Transverse colon (tissue), 4 donors: ENCODE measurements around the gene SLC30A3. TPM values are rescaled to one million over a fixed set of nuclear protein-coding genes. Genes with fewer than 3 reads are reported as not detected.

ENCODE experiments used
- DNase-seq: peaks from one replicate; pipeline ENCODE4 v3.0.0-alpha.2; 2019
- H3K27ac ChIP-seq, 4 donors: fragments of 200-600 bp; sonication (generic); 2 replicates each; pipeline ENCODE4 v1.5.1; 2016 to 2018; ENCODE audit warnings: inconsistent platforms in 4 of 4
- H3K27me3 ChIP-seq: fragments of 200-600 bp; sonication (generic); 2 replicates; pipeline ENCODE4 v1.5.1; 2017; ENCODE audit warnings: inconsistent platforms
- H3K36me3 ChIP-seq, 4 donors: fragments of 200-600 bp; sonication (generic); 2 replicates each; pipeline ENCODE4 v1.5.1; 2017 to 2019; ENCODE audit warnings: inconsistent platforms in 4 of 4
- H3K4me1 ChIP-seq, 4 donors: fragments of 200-600 bp; sonication (generic); 2 replicates each; pipeline ENCODE4 v1.5.1; 2017 to 2020; ENCODE audit warnings: inconsistent platforms in 4 of 4
- H3K4me3 ChIP-seq, 4 donors: fragments of 200-600 bp; sonication (generic); 1 replicate in 1 of 4; 2 replicates in 3 of 4; pipeline versions ENCODE4 v1.5.1 to v1.6.1; 2017 to 2019; ENCODE audit warnings: inconsistent platforms in 4 of 4
- H3K9me3 ChIP-seq, 2 donors: fragments of 200-600 bp; sonication (generic); 2 replicates each; pipeline ENCODE4 v1.5.1; 2017 to 2019; ENCODE audit warnings: inconsistent platforms in 2 of 2
- EP300 ChIP-seq: sonication (generic); formaldehyde crosslinking; IDR thresholded peaks from one replicate; pipeline ENCODE4 v1.6.1; 2017; ENCODE audit warnings: antibody characterized with exemption, low read depth
- POLR2A ChIP-seq: fragments of 450-650 bp; IDR thresholded peaks from one replicate; pipeline ENCODE4 v1.6.1; 2016; ENCODE audit warnings: antibody characterized with exemption, mild to moderate bottlenecking, moderate library complexity
- POLR2AphosphoS5 ChIP-seq, 3 donors: sonication (generic); formaldehyde crosslinking; IDR thresholded peaks; one replicate each; pipeline ENCODE4 v1.6.1; 2016; ENCODE audit warnings: antibody characterized with exemption in 3 of 3
- WGBS, 2 donors: methylation state at CpG; one replicate each; pipeline ENCODE4 v1.1.5; 2018; ENCODE audit warnings: low coverage in 1 of 2; 5-methylcytosine and 5-hydroxymethylcytosine counted together
- in situ Hi-C, 4 donors: fragments of 200-750 bp; cut with MboI; loops; one replicate each; pipeline versions ENCODE4 v1.15.0 to v1.15.1; 2017; ENCODE audit warnings: low sequenced_read_pairs in 3 of 4, low pct_ligation_motif_present in 1 of 4, low pct_unique_long_range_greater_than_20kb in 1 of 4
- intact Hi-C: fragments of 100-400 bp; cut with DNase I; formaldehyde crosslinking; loops from one replicate; pipeline ENCODE4 v1.15.1; 2023; ENCODE audit warnings: low total_unique reads
- total RNA-seq, 4 donors: library from RNA; depleted of rRNA; stranded (reverse); fragments of >200 nt; gene quantifications; one replicate each; pipeline ENCODE4 v1.1.0, GENCODE V29; 2016
- TF ChIP-seq, protein P1 (sequence below), 5 experiments: fragments of 200-600 bp in 3 of 5; fragments of 450-650 bp in 2 of 5; sonication (generic) in 3 of 5; IDR thresholded peaks; 1 replicate in 2 of 5; 2 replicates in 3 of 5; pipeline ENCODE4 v1.5.1; 2016 to 2017; ENCODE audit warnings: antibody characterized with exemption in 5 of 5, inconsistent platforms in 3 of 5, mild to moderate bottlenecking in 2 of 5, moderate library complexity in 1 of 5

Gene SLC30A3
- total RNA-seq, 4 donors from 2014 or later, result 0.60 TPM; not detected in 3

- intact Hi-C loops, result no loop called here
- TF ChIP-seq POLR2A (no peak), POLR2AphosphoS5 (IDR thresholded peaks at IDR 0.05) (no peak), EP300 (no peak)
- TF ChIP-seq, protein P1, sequence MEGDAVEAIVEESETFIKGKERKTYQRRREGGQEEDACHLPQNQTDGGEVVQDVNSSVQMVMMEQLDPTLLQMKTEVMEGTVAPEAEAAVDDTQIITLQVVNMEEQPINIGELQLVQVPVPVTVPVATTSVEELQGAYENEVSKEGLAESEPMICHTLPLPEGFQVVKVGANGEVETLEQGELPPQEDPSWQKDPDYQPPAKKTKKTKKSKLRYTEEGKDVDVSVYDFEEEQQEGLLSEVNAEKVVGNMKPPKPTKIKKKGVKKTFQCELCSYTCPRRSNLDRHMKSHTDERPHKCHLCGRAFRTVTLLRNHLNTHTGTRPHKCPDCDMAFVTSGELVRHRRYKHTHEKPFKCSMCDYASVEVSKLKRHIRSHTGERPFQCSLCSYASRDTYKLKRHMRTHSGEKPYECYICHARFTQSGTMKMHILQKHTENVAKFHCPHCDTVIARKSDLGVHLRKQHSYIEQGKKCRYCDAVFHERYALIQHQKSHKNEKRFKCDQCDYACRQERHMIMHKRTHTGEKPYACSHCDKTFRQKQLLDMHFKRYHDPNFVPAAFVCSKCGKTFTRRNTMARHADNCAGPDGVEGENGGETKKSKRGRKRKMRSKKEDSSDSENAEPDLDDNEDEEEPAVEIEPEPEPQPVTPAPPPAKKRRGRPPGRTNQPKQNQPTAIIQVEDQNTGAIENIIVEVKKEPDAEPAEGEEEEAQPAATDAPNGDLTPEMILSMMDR (IDR thresholded peaks at IDR 0.05), result no peak
- Histone ChIP-seq H3K27me3 (no peaks in the 10 kb centered on the region), H3K9me3 (no peaks in the 10 kb centered on the region), H3K27ac (no peak overlapping the region), H3K36me3 (peaks cover 0 to 42% (median 20%) of the 10 kb centered on the region in 4 donors), H3K4me3 (no peak overlapping the region), H3K4me1 (peaks cover 8 to 12% (median 9%) of the 10 kb centered on the region in 4 donors)
- WGBS, 2 donors, result 94% methylated on average over 5 of the region's 5 CpGs; no CpG with 5 or more reads in 1 of the 2 donors
- in situ Hi-C loops, result loop anchor here in 1 of 4 donors (25.0 kb wide), 1 partner anchor 110 kb away; the partner anchor contains the start of genes ABHD1 and CGREF1
- DNase-seq, result no peak
These were observed 40.4 kb downstream of the SLC30A3 start for GRCh38 chr2:27222407-27222806.

- peaks cover 0 to 32% (median 15%) of the 10 kb centered on the region in 4 donors for H3K36me3 ChIP-seq
These were observed 41.7 kb downstream of the SLC30A3 start for GRCh38 chr2:27221166-27221565.

GRCh38 chr2:27220091-27220490 lies 42.8 kb downstream of the SLC30A3 start:
- Histone ChIP-seq H3K4me3 (no peak overlapping the region), H3K27ac (no peak overlapping the region), H3K27me3 (no peaks in the 10 kb centered on the region), H3K9me3 (no peaks in the 10 kb centered on the region), H3K36me3 (peaks cover 0 to 24% (median 11%) of the 10 kb centered on the region in 4 donors), H3K4me1 (peaks cover 8 to 16% (median 11%) of the 10 kb centered on the region in 4 donors)
- intact Hi-C loops (no loop called here), in situ Hi-C loops (loop anchor here in 1 of 4 donors (25.0 kb wide), 1 partner anchor 108 kb away; the partner anchor contains the start of genes ABHD1 and CGREF1)
- DNase-seq, result no peak
- TF ChIP-seq, protein P1 (IDR thresholded peaks at IDR 0.05), result no peak
- TF ChIP-seq POLR2AphosphoS5 (IDR thresholded peaks at IDR 0.05) (no peak), EP300 (no peak), POLR2A (no peak)
- WGBS, 2 donors, result 93 to 96% methylated on average over 5 to 7 of the region's 7 CpGs

More at GRCh38 chr2:27221166-27221565, 41.7 kb downstream of the SLC30A3 start:
- WGBS, 2 donors, result 95% methylated on average over 3 of the region's 3 CpGs; no CpG with 5 or more reads in 1 of the 2 donors
- H3K9me3 ChIP-seq, result no peaks in the 10 kb centered on the region
- intact Hi-C loops, result no loop called here
- no peak overlapping the region for H3K27ac ChIP-seq
- in situ Hi-C loops, result loop anchor here in 1 of 4 donors (25.0 kb wide), 1 partner anchor 109 kb away; the partner anchor contains the start of genes ABHD1 and CGREF1
- no peak for DNase-seq
- H3K4me3 ChIP-seq, result no peak overlapping the region
- H3K4me1 ChIP-seq, result peaks cover 8 to 16% (median 11%) of the 10 kb centered on the region in 4 donors
- TF ChIP-seq POLR2A (no peak), POLR2AphosphoS5 (IDR thresholded peaks at IDR 0.05) (no peak), EP300 (no peak)
- TF ChIP-seq, protein P1 (IDR thresholded peaks at IDR 0.05), result no peak
- H3K27me3 ChIP-seq, result no peaks in the 10 kb centered on the region

GRCh38 chr2:27219091-27219490 lies 43.8 kb downstream of the SLC30A3 start:
- Histone ChIP-seq H3K36me3 (peaks cover 0 to 16% (median 7%) of the 10 kb centered on the region in 4 donors), H3K27ac (no peak overlapping the region), H3K27me3 (no peaks in the 10 kb centered on the region), H3K9me3 (no peaks in the 10 kb centered on the region), H3K4me1 (peaks cover 8 to 16% (median 11%) of the 10 kb centered on the region in 4 donors), H3K4me3 (no peak overlapping the region)
- TF ChIP-seq POLR2A (no peak), EP300 (no peak), POLR2AphosphoS5 (IDR thresholded peaks at IDR 0.05) (no peak)
- TF ChIP-seq, protein P1 (IDR thresholded peaks at IDR 0.05), result no peak
- in situ Hi-C loops (loop anchor here in 1 of 4 donors (25.0 kb wide), 1 partner anchor 107 kb away; the partner anchor contains the start of genes ABHD1 and CGREF1), intact Hi-C loops (loop anchor here (10.0 kb wide), 1 partner anchor 84 kb away; the partner anchor contains the start of genes PREB and PRR30)
- 63 to 80% methylated on average over 1 to 2 of the region's 2 CpGs for WGBS, 2 donors
- DNase-seq, result no peak
